ENCODE measurements around the gene DCST2.

DNA sequence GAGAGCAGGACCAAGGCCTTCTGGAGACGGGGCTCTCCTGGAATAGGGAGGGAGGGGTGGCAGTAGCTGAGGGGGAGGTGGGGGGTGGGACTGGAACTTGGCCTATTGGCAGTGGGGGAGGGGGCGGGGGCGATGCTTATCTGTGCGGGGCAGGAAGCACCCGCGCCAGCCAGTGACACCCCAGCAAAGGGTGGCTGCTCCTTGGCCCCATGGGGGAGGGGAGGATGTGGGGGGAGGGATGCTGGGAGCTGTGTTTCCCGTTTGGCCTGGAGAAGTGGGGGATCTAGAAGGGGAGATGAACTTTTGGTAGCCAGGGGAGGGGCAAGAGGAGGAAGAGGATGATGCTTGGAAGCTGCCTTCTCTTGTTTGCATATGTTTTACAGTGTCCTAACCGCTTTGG is 19.9 kb downstream of the DCST2 start:
- TF ChIP-seq, protein P1, sequence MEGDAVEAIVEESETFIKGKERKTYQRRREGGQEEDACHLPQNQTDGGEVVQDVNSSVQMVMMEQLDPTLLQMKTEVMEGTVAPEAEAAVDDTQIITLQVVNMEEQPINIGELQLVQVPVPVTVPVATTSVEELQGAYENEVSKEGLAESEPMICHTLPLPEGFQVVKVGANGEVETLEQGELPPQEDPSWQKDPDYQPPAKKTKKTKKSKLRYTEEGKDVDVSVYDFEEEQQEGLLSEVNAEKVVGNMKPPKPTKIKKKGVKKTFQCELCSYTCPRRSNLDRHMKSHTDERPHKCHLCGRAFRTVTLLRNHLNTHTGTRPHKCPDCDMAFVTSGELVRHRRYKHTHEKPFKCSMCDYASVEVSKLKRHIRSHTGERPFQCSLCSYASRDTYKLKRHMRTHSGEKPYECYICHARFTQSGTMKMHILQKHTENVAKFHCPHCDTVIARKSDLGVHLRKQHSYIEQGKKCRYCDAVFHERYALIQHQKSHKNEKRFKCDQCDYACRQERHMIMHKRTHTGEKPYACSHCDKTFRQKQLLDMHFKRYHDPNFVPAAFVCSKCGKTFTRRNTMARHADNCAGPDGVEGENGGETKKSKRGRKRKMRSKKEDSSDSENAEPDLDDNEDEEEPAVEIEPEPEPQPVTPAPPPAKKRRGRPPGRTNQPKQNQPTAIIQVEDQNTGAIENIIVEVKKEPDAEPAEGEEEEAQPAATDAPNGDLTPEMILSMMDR (IDR thresholded peaks at IDR 0.05): no peak
- TF ChIP-seq POLR2A (IDR thresholded peaks at IDR 0.05): no peak
